GM18870 (cell line): ENCODE measurements around the gene DGCR2.
"Not testable (repeated sequence)": the region's sequence is repeated elsewhere in the genome, so short reads cannot be mapped to it uniquely, and the experiment has no call there.

ENCODE experiments used
- ATAC-seq: cut with Tn5 transposase; IDR thresholded peaks from one replicate; pipeline ENCODE4 v1.9.1; 2021; ENCODE audit warnings: moderate library complexity; ENCODE audit not compliant: unreplicated experiment

Gene DGCR2, protein sequence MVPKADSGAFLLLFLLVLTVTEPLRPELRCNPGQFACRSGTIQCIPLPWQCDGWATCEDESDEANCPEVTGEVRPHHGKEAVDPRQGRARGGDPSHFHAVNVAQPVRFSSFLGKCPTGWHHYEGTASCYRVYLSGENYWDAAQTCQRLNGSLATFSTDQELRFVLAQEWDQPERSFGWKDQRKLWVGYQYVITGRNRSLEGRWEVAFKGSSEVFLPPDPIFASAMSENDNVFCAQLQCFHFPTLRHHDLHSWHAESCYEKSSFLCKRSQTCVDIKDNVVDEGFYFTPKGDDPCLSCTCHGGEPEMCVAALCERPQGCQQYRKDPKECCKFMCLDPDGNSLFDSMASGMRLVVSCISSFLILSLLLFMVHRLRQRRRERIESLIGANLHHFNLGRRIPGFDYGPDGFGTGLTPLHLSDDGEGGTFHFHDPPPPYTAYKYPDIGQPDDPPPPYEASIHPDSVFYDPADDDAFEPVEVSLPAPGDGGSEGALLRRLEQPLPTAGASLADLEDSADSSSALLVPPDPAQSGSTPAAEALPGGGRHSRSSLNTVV

DNA sequence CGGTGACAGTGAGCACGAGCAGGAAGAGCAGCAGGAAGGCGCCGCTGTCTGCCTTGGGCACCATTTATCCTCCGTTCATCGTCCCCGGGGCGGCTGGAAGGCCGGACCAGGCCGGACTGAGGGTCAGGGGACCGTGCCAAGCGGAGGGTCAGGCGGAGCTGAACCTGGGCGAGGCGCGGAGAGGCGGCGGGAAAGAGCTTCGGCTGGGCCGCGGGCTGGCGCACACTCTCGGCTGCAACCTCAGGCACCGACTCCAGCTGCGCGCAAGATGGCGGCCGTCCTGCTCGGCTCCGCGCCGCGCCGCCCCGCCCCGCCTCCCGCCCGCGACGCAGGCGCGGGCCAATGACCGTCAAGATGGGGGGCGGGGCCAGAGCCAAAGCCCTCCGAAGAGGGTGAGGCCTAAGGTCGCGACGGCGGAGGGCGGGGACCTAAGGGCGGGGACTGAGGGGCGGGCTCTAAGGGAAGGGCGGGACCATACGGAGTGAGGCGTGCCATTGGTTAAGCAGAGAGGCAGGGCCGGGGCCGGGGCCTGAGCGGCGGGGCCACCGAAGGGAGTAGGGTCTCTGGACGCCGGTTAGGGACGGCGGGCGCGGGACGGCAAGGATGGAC is at the start of gene DGCR2:
Gene DGCR2 (minus strand): TSS at position 270 of the 609 bp plus-strand sequence. CDS start 206 bp downstream, at position 64.
- no peak for ATAC-seq

- no peak for ATAC-seq
These were observed 47.7 kb upstream of the DGCR2 start for GRCh38 chr22:19169947-19170318.

- no peak for ATAC-seq
These were observed 47.1 kb upstream of the DGCR2 start for GRCh38 chr22:19169002-19169946.

- ATAC-seq = no peak
These were observed 46.1 kb upstream of the DGCR2 start for GRCh38 chr22:19168088-19168890.

- no peak for ATAC-seq
These were observed 45.1 kb upstream of the DGCR2 start for GRCh38 chr22:19167106-19167869.

GRCh38 chr22:19166421-19166820 is 44.2 kb upstream of the DGCR2 start:
- ATAC-seq = no peak

GRCh38 chr22:19164425-19164824 is 42.2 kb upstream of the DGCR2 start:
- ATAC-seq = no peak

GRCh38 chr22:19158649-19159048 is 36.4 kb upstream of the DGCR2 start:
- not testable (repeated sequence) for ATAC-seq

- not testable (repeated sequence) for ATAC-seq
These were observed 33.9 kb upstream of the DGCR2 start for GRCh38 chr22:19156109-19156508.

DNA sequence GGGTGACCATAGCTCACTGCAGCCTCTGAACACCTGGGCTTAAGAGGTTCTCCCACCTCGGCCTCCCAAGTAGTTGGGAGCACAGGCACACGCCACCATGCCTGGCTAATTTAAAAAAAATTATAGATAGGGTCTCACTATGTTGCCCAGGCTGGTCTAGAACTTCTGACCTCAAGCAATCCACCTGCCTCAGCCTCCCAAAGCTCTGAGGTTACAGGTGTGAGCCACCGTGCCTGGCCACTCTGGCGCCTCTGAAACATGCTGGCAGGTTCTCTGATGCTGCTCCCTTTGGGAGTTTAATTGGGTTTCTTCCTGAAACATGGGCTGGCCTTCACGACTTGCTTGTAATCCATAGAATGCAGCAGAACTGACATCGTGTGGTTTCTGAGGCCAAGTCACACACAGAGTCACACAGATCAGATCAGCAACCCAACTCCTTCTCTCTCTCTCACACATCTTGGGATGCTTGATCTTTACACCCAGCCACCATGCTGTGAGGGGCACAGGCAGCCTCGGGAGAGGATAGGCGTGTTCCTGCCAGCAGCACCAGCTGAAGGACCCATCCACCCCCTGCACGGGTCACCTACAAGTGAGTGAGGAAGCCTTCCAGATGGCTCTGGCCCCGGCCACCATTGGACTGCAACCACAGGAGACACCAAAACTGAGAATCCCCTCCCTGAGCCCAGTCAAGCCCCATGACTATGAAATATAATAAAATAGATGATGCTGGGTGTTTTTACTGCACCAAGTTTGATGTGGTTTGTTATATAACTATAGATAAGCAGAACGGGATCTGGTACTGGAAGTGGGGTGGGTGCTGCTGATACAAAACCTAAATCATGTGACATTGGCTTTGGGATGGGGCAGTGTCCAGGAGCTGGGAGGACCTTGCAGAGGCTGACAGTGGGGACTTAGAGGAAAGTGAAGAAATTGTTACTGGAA is 31.0 kb upstream of the DGCR2 start:
- ATAC-seq = no peak

DNA sequence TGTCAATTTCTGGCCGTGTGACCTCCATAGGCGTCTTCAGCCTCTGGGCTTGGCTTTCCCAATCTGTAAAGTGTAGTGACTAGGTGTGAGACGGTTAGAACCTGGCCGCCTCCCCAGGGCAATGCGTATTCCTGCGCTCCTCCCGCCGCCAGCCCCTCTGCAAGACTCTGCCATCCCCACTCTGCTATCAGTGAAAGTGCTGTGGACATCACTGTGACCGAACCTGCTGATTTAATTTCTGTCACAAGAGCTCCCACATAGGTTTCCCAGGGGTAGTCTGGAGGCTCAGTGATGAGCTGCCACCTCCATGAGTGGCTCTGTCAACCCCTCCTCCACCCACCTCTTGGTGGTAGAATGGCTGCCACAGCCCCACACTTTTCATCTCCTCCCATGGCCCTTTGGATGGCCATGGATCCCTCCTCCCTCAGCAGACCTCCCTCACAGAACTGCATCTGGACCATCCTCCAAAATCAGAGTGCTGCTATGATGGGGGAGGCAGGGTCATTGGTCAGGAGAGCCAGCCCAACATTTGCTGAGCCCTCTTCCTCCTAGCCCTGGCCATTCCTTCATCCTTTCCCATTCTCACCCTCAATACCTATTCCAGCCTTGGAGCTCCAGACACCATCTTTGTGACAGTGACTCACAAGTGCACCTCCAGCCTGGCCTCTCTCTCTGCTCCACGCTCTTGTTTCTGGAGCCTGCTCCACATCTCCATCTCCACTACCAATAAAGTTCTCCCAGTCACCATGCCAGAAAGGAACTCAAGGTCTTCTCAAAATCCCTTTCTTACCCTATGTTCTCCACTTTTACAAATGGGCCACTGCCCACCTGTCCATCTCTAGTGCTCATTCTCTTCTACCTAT is 29.3 kb upstream of the DGCR2 start:
- no peak for ATAC-seq

GRCh38 chr22:19150482-19151328 is 28.5 kb upstream of the DGCR2 start:
- ATAC-seq = no peak

- ATAC-seq = no peak
These were observed 27.8 kb upstream of the DGCR2 start, which contains the start of gene GSC2 for GRCh38 chr22:19149991-19150390. GSC2 (minus strand) TSS chr22:19150292; CDS start chr22:19150283, 9 bp downstream.

DNA sequence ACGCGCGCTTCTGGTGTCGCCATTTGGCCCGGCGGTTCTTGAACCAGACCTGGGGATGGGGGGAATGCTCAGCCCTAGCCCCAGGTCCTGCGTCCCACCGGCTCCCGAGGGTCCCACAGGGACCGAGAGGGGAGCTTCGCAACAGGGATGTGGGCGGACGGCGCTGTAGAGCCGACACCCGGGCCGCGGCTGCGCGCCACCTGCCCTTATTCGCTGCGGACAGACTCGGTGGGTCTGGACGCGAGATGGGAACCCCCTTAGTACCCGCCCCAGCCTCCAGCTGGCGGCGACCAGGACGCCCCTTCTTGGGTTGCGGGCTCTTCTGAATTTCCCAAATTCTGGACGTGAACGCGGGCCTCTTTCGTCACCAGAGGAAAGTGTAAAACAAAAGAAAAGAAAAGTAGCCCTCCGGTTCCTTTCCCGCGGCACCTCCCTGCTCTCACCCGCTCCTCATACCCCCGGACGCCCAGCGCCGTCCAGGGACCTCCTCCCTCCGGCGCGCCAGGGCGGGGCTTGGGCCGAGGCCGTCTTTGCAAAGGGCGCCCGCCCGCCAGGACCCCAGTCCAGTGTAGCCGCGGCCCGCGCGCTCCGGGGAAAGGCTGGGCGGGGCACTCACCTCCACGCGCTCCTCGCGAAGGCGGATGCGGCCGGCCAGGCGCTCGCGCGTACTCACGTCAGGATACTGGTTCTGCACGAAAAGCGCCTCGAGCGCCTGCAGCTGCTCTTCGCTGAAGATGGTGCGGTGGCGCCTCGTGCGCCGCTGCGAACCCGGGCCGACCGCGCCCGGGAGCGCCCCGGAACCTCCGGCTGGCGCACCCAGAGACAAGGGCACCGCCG is 27.1 kb upstream of the DGCR2 start:
- ATAC-seq = no peak

DNA sequence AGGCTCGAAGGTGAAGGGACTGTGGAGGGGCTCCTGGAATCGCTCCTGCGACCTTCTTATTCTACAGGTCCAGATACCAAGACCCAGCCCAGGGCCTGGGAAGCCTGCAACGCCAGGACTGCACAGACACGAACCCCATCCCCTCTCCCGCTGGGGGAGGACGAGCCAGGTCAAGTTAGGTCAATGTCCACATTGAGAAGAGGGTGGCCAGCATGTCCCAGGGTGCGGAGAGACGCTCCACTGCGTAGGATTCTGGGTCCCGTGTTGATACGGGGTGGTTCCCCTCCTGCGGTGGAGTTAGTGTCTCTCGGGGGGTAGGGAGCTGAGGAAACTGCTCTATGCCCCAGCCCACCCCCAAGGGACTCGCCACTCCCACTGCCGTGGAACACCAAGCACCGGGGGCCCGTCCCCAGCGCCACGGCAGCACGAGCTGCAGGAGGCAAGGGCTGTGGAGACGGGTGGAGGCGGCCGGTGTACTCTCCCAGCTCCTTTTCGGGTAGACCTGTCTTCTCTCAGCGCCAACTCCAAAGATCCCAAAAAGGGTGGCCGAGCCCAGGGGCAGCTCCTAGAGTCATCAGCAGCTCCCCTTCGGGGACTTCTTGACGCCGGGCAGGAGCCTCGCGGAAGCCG is 26.3 kb upstream of the DGCR2 start:
- no peak for ATAC-seq
